HepG2 (cell line): ENCODE measurements around the gene DENND2A. TPM values are rescaled to one million over a fixed set of nuclear protein-coding genes. Genes with fewer than 3 reads are reported as not detected.
A peak's percentile ranks its signal among the peaks of the same experiment; 100 is the strongest.
"Not testable (repeated sequence)": the region's sequence is repeated elsewhere in the genome, so short reads cannot be mapped to it uniquely, and the experiment has no call there.

ENCODE experiments used
- ATAC-seq: fragments of 200-7000 bp; cut with Tn5 transposase; 3 replicates; pipeline ENCODE4 v1.9.1; 2020; ENCODE audit warnings: mild to moderate bottlenecking, moderate library complexity
- BruUV-seq: library from RNA; stranded (reverse); fragments of 400-500 nt; replicated peaks from 2 replicates; lab custom pipeline; 2021; lab: Mats Ljungman, UMichigan
- CTCF ChIA-PET: fragments of 300-600 bp; formaldehyde crosslinking; extraction: SDS; loops from one replicate; lab custom pipeline; 2021; ENCODE audit warnings: low total read pairs, inconsistent platforms, low intra/inter-chr PET ratio; lab: Yijun Ruan, JAX
- POLR2A ChIA-PET: fragments of 350-600 bp; sonication (Branson Sonifier 250); formaldehyde crosslinking; loops from one replicate; lab custom pipeline; 2020; ENCODE audit warnings: antibody characterized with exemption, inconsistent platforms; lab: Yijun Ruan, JAX
- DNase-seq: peaks from one replicate; pipeline ENCODE4 v3.0.0-alpha.2; 2015; ENCODE audit warnings: low spot score
- FAIRE-seq: peaks from 3 replicates; lab custom pipeline; 2011; peaks lifted over from hg19 to GRCh38; lab: Jason Lieb, UNC
- H2AFZ ChIP-seq: one replicate; pipeline ENCODE4 v1.6.1; 2011; ENCODE audit warnings: low read length, inconsistent platforms
- H3K27ac ChIP-seq: fragments of 300-600 bp; 3 replicates; pipeline ENCODE4 v1.8.0; 2011; ENCODE audit warnings: mixed run types, mild to moderate bottlenecking, mixed read lengths, low read length, inconsistent platforms; ENCODE audit not compliant: insufficient read depth; ENCODE audit errors: extremely low read length
- H3K27me3 ChIP-seq, 2 experiments: fragments of 200-600 bp in 1 of 2; 2 replicates in 1 of 2; 3 replicates in 1 of 2; pipeline versions ENCODE4 v1.6.0 to v1.8.0; 2011; ENCODE audit warnings: low read length in 2 of 2, mild to moderate bottlenecking in 2 of 2, moderate library complexity in 2 of 2, inconsistent platforms in 1 of 2; ENCODE audit not compliant: insufficient read depth in 2 of 2, control insufficient read depth in 1 of 2
- H3K36me3 ChIP-seq, 2 experiments: fragments of 200-600 bp in 1 of 2; replicated peaks in 1 of 2; 2 replicates in 1 of 2; 3 replicates in 1 of 2; pipeline versions ENCODE4 v1.5.1 to v1.8.0; 2011; ENCODE audit warnings: low read length in 2 of 2, inconsistent platforms in 1 of 2; ENCODE audit not compliant: insufficient read depth in 2 of 2, control insufficient read depth in 1 of 2
- H3K4me1 ChIP-seq: 2 replicates; pipeline ENCODE4 v1.5.1; 2012; ENCODE audit warnings: low read length, inconsistent platforms; ENCODE audit not compliant: insufficient read depth
- H3K4me2 ChIP-seq: 2 replicates; pipeline ENCODE4 v1.6.0; 2011; ENCODE audit warnings: low read depth, low read length, inconsistent platforms
- H3K4me3 ChIP-seq, 3 experiments: fragments of 200-600 bp in 1 of 3; sonication (generic), shearing (Covaris generic) in 1 of 3; replicated peaks in 1 of 3; 2 replicates each; pipeline ENCODE4 v1.5.1; 2011 to 2016; ENCODE audit warnings: low read length in 3 of 3, inconsistent platforms in 2 of 3, low read depth in 2 of 3, mild to moderate bottlenecking in 2 of 3, control low read depth in 1 of 3, mixed read lengths in 1 of 3; ENCODE audit not compliant: insufficient read depth in 1 of 3
- H3K79me2 ChIP-seq: one replicate; pipeline ENCODE4 v1.6.1; 2011; ENCODE audit warnings: low read length, inconsistent platforms; ENCODE audit not compliant: insufficient read depth
- H3K9ac ChIP-seq: 2 replicates; pipeline ENCODE4 v1.6.0; 2011; ENCODE audit warnings: mild to moderate bottlenecking, low read depth, low read length, inconsistent platforms; ENCODE audit not compliant: insufficient read depth
- H3K9me3 ChIP-seq: 2 replicates; pipeline ENCODE4 v1.5.1; 2012; ENCODE audit warnings: mild to moderate bottlenecking, low read length
- H4K20me1 ChIP-seq: 2 replicates; pipeline ENCODE4 v1.6.0; 2011; ENCODE audit warnings: inconsistent platforms, mild to moderate bottlenecking, low read length, moderate library complexity; ENCODE audit not compliant: insufficient read depth
- ARNT2 ChIP-seq: sonication (generic); formaldehyde crosslinking; IDR thresholded peaks from 2 replicates; pipeline ENCODE4 v1.8.0; 2022; ENCODE audit warnings: mild to moderate bottlenecking, low read depth, missing genetic modification reagents, moderate library complexity
- DRAP1 ChIP-seq: IDR thresholded peaks from 2 replicates; pipeline ENCODE4 v1.6.1; 2016; ENCODE audit warnings: missing genetic modification reagents, missing compliant biosample characterization
- ESRRA ChIP-seq: sonication (generic); formaldehyde crosslinking; IDR thresholded peaks from 2 replicates; pipeline ENCODE4 v1.5.1; 2020; ENCODE audit warnings: mild to moderate bottlenecking, low read depth, missing genetic modification reagents
- GABPA ChIP-seq, 2 experiments: IDR thresholded peaks; 2 replicates each; pipeline ENCODE4 v1.6.1; 2011 to 2016; ENCODE audit warnings: low read depth in 2 of 2, low read length in 1 of 2, missing biosample characterization in 1 of 2, missing genetic modification characterization in 1 of 2
- HMG20A ChIP-seq: IDR thresholded peaks from 2 replicates; pipeline ENCODE4 v1.6.1; 2016; ENCODE audit warnings: borderline replicate concordance
- MTF1 ChIP-seq: sonication (generic); formaldehyde crosslinking; IDR thresholded peaks from 2 replicates; pipeline ENCODE4 v1.5.0; 2020; ENCODE audit warnings: missing genetic modification reagents
- PAWR ChIP-seq: sonication (generic); formaldehyde crosslinking; IDR thresholded peaks from 2 replicates; pipeline ENCODE4 v1.4.0; 2020; ENCODE audit warnings: missing genetic modification reagents, mild to moderate bottlenecking, borderline replicate concordance
- RBM39 ChIP-seq: fragments of 200-400 bp; formaldehyde crosslinking; IDR thresholded peaks from one replicate; pipeline ENCODE4 v1.6.1; 2018; ENCODE audit warnings: antibody characterized with exemption, mild to moderate bottlenecking, low read depth, low read length; ENCODE audit not compliant: poor library complexity, severe bottlenecking
- SMARCC2 ChIP-seq: fragments of 450-650 bp; IDR thresholded peaks from 2 replicates; pipeline ENCODE4 v1.6.1; 2017; ENCODE audit warnings: antibody characterized with exemption, mild to moderate bottlenecking
- ZC3H13 ChIP-seq: sonication (generic); formaldehyde crosslinking; IDR thresholded peaks from 2 replicates; pipeline ENCODE4 v1.8.1; 2023; ENCODE audit warnings: mild to moderate bottlenecking, missing genetic modification reagents, moderate library complexity
- ZNF501 ChIP-seq: sonication (generic); formaldehyde crosslinking; IDR thresholded peaks from 2 replicates; pipeline ENCODE4 v1.5.1; 2020; ENCODE audit warnings: mild to moderate bottlenecking, moderate library complexity, missing genetic modification reagents
- ZNF691 ChIP-seq: sonication (generic); formaldehyde crosslinking; IDR thresholded peaks from 2 replicates; pipeline ENCODE4 v1.4.0; 2020; ENCODE audit warnings: missing genetic modification reagents, low read depth, mild to moderate bottlenecking, borderline replicate concordance
- ZNF7 ChIP-seq: IDR thresholded peaks from 2 replicates; pipeline ENCODE4 v1.6.1; 2016; ENCODE audit warnings: missing biosample characterization, missing genetic modification reagents
- ZNF746 ChIP-seq: sonication (generic); formaldehyde crosslinking; IDR thresholded peaks from 2 replicates; pipeline ENCODE4 v1.8.0; 2022; ENCODE audit warnings: mild to moderate bottlenecking, missing genetic modification reagents
- WGBS: methylation state at CpG from one replicate; pipeline ENCODE4 v1.1.6; 2017; ENCODE audit warnings: low lambda C conversion rate; 5-methylcytosine and 5-hydroxymethylcytosine counted together
- in situ Hi-C: cut with HindIII; loops from 2 replicates; pipeline ENCODE4 v1.10.0; 2017; ENCODE audit warnings: low pct_unique_long_range_greater_than_20kb; ENCODE audit not compliant: extremely low pct_ligation_motif_present
- intact Hi-C: fragments of 100-400 bp; cut with micrococcal nuclease; formaldehyde crosslinking; loops from one replicate; pipeline ENCODE4 v1.10.0; 2022; ENCODE audit not compliant: unreplicated experiment
- polyA plus RNA-seq, 8 experiments: library from polyadenylated mRNA; depleted of rRNA in 3 of 8; stranded (reverse) in 7 of 8; unstranded in 1 of 8; fragments of >200 nt; fragmentation: Illumina TruSeq in 4 of 8; extraction: Trizol in 4 of 8; gene quantifications; 2 replicates each; pipeline versions ENCODE4 v1.2.1 to v1.2.3, GENCODE V29; 2011 to 2016; ENCODE audit warnings: low read depth in 4 of 8, missing spikeins in 1 of 8, mixed read lengths in 1 of 8; ENCODE audit not compliant: insufficient read depth in 1 of 8
- total RNA-seq, 5 experiments: library from RNA; depleted of rRNA; stranded (reverse); fragments of >200 nt; fragmentation: Illumina TruSeq; extraction: Trizol; gene quantifications; 2 replicates each; pipeline ENCODE4 v1.2.3, GENCODE V29; 2016; ENCODE audit warnings: low read depth in 1 of 5

The DENND2A gene
- total and polyA plus RNA-seq, 2 of the 13 experiments (the other 11 are each of a cell fraction or from before 2014, with no cell fraction given), result not detected

GRCh38 chr7:140625192-140625558, 15.4 kb downstream of the DENND2A start:
- ATAC-seq, in situ Hi-C loops, H3K27ac ChIP-seq, H3K4me2 ChIP-seq, H3K4me3 ChIP-seq, H3K36me3 ChIP-seq, DNase-seq, CTCF ChIA-PET, H3K9me3 ChIP-seq, H4K20me1 ChIP-seq, H2AFZ ChIP-seq, BruUV-seq, FAIRE-seq, POLR2A ChIA-PET, H3K79me2 ChIP-seq, H3K9ac ChIP-seq, intact Hi-C loops: not testable (repeated sequence)
- 78% methylated on average over 10 of the region's 10 CpGs for whole genome bisulfite sequencing
- Histone ChIP-seq H3K4me1 (peaks cover 23% of the 10 kb centered on the region), H3K27me3 (peaks cover 1 to 13% of the 10 kb centered on the region in 2 experiments; a peak in 4 of 5 replicates)

GRCh38 chr7:140624392-140625191, 16.0 kb downstream of the DENND2A start:
- Histone ChIP-seq H3K4me1 (peaks cover 23% of the 10 kb centered on the region), H3K9ac (no peak overlapping the region), H3K79me2 (no peaks in the 10 kb centered on the region), H3K36me3 (no peaks in the 10 kb centered on the region), H2AFZ (no peak overlapping the region), H3K27ac (no peak overlapping the region), H3K4me2 (no peak overlapping the region), H3K4me3 (no peak overlapping the region), H3K27me3 (peaks cover 1 to 13% of the 10 kb centered on the region in 2 experiments; a peak in 4 of 5 replicates), H3K9me3 (no peaks in the 10 kb centered on the region), H4K20me1 (no peaks in the 10 kb centered on the region)
- BruUV-seq, result no TSS peak
- DNase-seq (no peak), FAIRE-seq (no peak), ATAC-seq (0 out of 3 replicates have a peak, but pooled peaks have one; percentile 27)
- in situ Hi-C loops (no loop called here), intact Hi-C loops (no loop called here)
- TF ChIP-seq PAWR (CRISPR knock-in tag), result no peak
- TF ChIP-seq ZNF746, result no peak
- no peak for TF ChIP-seq ZC3H13 (CRISPR knock-in tag)
- no peak for TF ChIP-seq ARNT2 (CRISPR knock-in tag)
- TF ChIP-seq ZNF7 (CRISPR knock-in tag), result no peak
- TF ChIP-seq SMARCC2, result no peak
- no peak for TF ChIP-seq ZNF501
- no peak for TF ChIP-seq RBM39
- no peak for TF ChIP-seq HMG20A (CRISPR knock-in tag)
- TF ChIP-seq GABPA (IDR thresholded peaks at IDR 0.05; ENCODE audit: low read depth, low read length), result no peak
- TF ChIP-seq GABPA (CRISPR knock-in tag; IDR thresholded peaks at IDR 0.05; ENCODE audit: low read depth), result no peak
- TF ChIP-seq DRAP1, result no peak
- no peak for TF ChIP-seq MTF1 (CRISPR knock-in tag)
- TF ChIP-seq ESRRA (CRISPR knock-in tag), result no peak
- TF ChIP-seq ZNF691 (CRISPR knock-in tag), result no peak
- CTCF ChIA-PET, result no interaction called here
- POLR2A ChIA-PET, result no interaction called here
- WGBS, result 52% methylated on average over 11 of the region's 11 CpGs
